Uterus (tissue), 2 donors: ENCODE data around the gene PDE4D.

ENCODE experiments used
- POLR2A ChIP-seq, 2 donors: fragments of 450-650 bp; IDR thresholded peaks; one replicate each; pipeline ENCODE4 v1.6.1; 2016; ENCODE audit warnings: antibody characterized with exemption in 2 of 2, mild to moderate bottlenecking in 1 of 2, moderate library complexity in 1 of 2
- TF ChIP-seq, protein P1 (sequence below), 4 experiments: fragments of 200-600 bp in 2 of 4; fragments of 450-650 bp in 2 of 4; sonication (generic) in 2 of 4; IDR thresholded peaks; one replicate each; pipeline ENCODE4 v1.5.1; 2016 to 2019; ENCODE audit warnings: antibody characterized with exemption in 4 of 4, mild to moderate bottlenecking in 2 of 4, moderate library complexity in 1 of 4

DNA sequence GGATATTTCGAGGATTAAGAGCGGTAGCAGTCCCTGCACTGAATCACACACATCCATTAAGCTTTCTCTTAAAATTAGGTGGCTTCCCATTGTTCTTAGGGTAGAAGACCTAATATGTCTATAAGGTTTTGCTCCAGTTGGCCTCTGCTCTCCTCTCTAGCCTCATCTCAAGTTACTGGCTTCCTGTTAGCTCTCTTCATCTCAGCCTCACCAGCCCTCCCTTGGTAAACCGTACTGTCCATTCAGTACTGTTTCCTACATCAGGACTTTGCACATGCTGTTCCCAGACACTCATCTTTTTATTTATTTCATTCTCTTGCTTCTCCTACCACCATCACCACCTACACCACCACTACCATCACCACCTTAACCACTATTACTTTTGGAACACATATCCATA, 428.6 kb downstream of the PDE4D start:
- TF ChIP-seq, protein P1, sequence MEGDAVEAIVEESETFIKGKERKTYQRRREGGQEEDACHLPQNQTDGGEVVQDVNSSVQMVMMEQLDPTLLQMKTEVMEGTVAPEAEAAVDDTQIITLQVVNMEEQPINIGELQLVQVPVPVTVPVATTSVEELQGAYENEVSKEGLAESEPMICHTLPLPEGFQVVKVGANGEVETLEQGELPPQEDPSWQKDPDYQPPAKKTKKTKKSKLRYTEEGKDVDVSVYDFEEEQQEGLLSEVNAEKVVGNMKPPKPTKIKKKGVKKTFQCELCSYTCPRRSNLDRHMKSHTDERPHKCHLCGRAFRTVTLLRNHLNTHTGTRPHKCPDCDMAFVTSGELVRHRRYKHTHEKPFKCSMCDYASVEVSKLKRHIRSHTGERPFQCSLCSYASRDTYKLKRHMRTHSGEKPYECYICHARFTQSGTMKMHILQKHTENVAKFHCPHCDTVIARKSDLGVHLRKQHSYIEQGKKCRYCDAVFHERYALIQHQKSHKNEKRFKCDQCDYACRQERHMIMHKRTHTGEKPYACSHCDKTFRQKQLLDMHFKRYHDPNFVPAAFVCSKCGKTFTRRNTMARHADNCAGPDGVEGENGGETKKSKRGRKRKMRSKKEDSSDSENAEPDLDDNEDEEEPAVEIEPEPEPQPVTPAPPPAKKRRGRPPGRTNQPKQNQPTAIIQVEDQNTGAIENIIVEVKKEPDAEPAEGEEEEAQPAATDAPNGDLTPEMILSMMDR (IDR thresholded peaks at IDR 0.05): no peak
- TF ChIP-seq POLR2A (IDR thresholded peaks at IDR 0.05): no peak
